Measurements from ENCODE around the gene BYSL. TPM values are rescaled to one million over a fixed set of nuclear protein-coding genes. Genes with fewer than 3 reads are reported as not detected.

The BYSL gene
- total and polyA plus RNA-seq, 4 donors: 8.4 to 24.7 (median 16.7) TPM

DNA sequence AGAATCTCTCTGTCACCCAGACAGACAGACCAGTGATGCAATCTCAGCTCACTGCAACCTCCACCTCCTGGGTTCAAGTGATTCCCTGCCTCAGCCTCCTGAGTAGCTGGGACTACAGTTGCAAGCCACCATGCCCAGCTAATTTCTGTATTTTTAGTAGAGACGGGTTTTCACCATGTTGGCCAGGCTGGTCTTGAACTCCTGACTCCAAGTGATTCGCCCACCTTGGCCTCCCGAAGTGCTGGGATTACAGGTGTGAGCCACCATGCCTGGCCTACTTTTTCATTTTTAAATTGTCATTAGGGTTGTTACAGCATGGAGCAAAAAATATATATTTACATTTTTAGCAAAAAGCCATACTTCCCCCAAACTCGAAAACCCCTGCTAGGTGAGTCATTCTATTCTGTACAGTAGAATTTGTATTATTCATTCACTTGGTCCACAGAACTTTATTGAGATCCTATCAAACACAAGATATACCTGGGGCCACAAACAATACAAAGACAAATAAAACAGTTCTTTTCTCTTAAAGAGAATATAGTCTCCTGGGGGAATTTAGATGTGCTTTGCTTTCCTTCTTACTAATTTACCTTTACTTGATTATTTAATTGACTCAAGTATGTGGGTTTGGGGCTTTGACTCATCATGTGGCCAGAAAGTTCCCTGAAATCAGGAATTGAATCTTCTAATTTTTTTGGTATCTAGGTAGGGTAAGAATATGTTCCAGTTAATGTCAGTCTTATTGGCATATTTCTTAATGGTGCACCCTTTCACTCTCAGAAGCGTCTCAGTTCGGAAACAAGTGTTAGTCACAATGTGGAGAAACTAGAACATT, 36.9 kb downstream of the BYSL start:
- no peak for DNase-seq (ENCODE audit: low read depth in 4 of 6, low spot score in 6 of 6)
- no peaks in the 10 kb centered on the region for H3K36me3 ChIP-seq (ENCODE audit: control insufficient read depth, insufficient read depth, low read length)
- no peaks in the 10 kb centered on the region for H3K27me3 ChIP-seq (ENCODE audit: control insufficient read depth, insufficient read depth, low read length)
- H3K9me3 ChIP-seq (ENCODE audit: control insufficient read depth, insufficient read depth, low read length): no peaks in the 10 kb centered on the region
- H3K27ac ChIP-seq (ENCODE audit: low read depth, low read length): no peak overlapping the region
- 100% methylated on average over 1 of the region's 6 CpGs for WGBS (ENCODE audit: insufficient coverage)
- no peak overlapping the region for H3K4me3 ChIP-seq (ENCODE audit: low read depth, low read length)
- no peaks in the 10 kb centered on the region for H3K4me1 ChIP-seq (ENCODE audit: control insufficient read depth, insufficient read depth, low read length)

DNA sequence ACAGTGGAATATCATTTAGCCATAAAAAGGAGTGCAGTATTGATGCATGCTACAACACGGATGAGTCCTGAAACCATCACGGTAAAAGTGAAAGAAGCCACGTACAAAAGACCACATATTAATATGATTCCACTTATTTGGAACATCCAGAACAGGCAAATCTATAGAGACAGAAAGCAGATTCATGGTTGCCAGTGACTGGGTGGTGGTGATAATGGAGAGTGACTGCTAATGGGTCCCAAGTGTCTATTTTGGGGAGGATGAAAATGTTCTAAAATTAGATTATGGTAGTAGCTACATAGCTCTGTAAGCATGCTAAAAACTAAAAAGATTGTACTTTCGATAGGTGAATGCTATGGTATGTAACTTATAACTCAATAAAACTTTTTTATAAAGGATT, 38.7 kb downstream of the BYSL start:
- Histone ChIP-seq H3K4me1 (ENCODE audit: control insufficient read depth, insufficient read depth, low read length) (no peaks in the 10 kb centered on the region), H3K9me3 (ENCODE audit: control insufficient read depth, insufficient read depth, low read length) (no peaks in the 10 kb centered on the region), H3K4me3 (ENCODE audit: low read depth, low read length) (no peak overlapping the region), H3K36me3 (ENCODE audit: control insufficient read depth, insufficient read depth, low read length) (no peaks in the 10 kb centered on the region), H3K27ac (ENCODE audit: low read depth, low read length) (no peak overlapping the region), H3K27me3 (ENCODE audit: control insufficient read depth, insufficient read depth, low read length) (no peaks in the 10 kb centered on the region)
- DNase-seq (ENCODE audit: low read depth in 4 of 6, low spot score in 6 of 6): no peak
- no CpG with 5 or more reads among the region's 4 CpGs for WGBS (ENCODE audit: insufficient coverage)

DNA sequence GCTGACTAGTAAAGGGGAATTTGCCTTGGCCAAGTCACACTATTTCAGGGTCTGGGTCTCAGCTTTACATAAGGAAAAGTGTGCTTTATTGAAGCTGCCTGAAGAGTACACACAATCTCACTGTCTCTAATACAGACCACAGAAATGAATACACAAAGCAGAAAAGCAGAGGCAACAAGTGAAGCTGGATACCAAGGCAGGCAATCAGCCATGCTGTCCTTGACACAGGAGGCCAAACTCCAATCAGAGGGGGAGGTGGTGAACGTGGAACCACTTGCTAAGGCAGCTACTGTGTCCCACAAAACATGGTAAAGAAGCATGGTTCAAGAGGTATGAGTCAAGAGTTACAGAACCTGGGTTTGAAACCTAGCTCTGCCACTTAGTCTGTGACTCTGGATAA, 42.1 kb downstream of the BYSL start:
- no peak for DNase-seq (ENCODE audit: low read depth in 4 of 6, low spot score in 6 of 6)
- WGBS (ENCODE audit: insufficient coverage): 56% methylated on average over 1 of the region's 1 CpG
- Histone ChIP-seq H3K27me3 (ENCODE audit: control insufficient read depth, insufficient read depth, low read length) (no peaks in the 10 kb centered on the region), H3K4me1 (ENCODE audit: control insufficient read depth, insufficient read depth, low read length) (no peaks in the 10 kb centered on the region), H3K4me3 (ENCODE audit: low read depth, low read length) (no peak overlapping the region), H3K36me3 (ENCODE audit: control insufficient read depth, insufficient read depth, low read length) (no peaks in the 10 kb centered on the region), H3K27ac (ENCODE audit: low read depth, low read length) (no peak overlapping the region), H3K9me3 (ENCODE audit: control insufficient read depth, insufficient read depth, low read length) (no peaks in the 10 kb centered on the region)

DNA sequence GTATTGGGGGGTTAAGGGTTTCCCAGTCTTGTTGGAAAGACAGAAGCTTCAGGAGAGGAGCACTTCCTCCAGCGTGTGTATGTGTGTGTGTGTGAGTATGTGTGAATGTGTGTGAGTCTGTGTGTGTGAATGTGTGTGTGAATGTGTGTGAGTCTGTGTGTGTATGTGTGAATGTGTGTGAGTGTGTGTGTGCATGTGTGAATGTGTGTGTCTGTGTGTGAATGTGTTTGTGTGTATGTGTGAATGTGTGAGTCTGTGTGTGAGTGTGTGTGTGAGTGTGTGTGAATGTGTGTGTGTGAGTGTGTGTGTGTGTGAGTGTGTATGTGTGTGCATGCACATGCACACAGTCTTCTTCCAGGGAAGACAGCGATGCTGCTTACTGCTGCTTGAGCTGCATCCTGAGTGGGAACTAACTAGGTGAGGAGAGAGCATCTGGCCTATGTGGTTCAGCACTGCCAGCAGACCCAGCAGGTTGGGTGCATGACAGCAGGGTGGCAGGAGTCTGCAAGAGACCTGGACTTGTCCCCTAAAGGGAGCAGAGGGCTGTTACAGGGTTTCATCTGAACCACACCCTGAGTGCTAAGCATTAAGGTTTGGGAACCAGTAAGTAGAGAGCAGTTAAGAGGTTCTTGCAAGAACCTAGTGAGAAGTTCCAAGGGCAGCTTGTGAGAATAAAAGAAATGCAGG, 43.0 kb downstream of the BYSL start:
- no peak for DNase-seq (ENCODE audit: low read depth in 4 of 6, low spot score in 6 of 6)
- Histone ChIP-seq H3K4me1 (ENCODE audit: control insufficient read depth, insufficient read depth, low read length) (no peaks in the 10 kb centered on the region), H3K36me3 (ENCODE audit: control insufficient read depth, insufficient read depth, low read length) (no peaks in the 10 kb centered on the region), H3K27me3 (ENCODE audit: control insufficient read depth, insufficient read depth, low read length) (no peaks in the 10 kb centered on the region), H3K4me3 (ENCODE audit: low read depth, low read length) (no peak overlapping the region), H3K9me3 (ENCODE audit: control insufficient read depth, insufficient read depth, low read length) (no peaks in the 10 kb centered on the region), H3K27ac (ENCODE audit: low read depth, low read length) (no peak overlapping the region)
- WGBS (ENCODE audit: insufficient coverage): 89% methylated on average over 2 of the region's 2 CpGs

DNA sequence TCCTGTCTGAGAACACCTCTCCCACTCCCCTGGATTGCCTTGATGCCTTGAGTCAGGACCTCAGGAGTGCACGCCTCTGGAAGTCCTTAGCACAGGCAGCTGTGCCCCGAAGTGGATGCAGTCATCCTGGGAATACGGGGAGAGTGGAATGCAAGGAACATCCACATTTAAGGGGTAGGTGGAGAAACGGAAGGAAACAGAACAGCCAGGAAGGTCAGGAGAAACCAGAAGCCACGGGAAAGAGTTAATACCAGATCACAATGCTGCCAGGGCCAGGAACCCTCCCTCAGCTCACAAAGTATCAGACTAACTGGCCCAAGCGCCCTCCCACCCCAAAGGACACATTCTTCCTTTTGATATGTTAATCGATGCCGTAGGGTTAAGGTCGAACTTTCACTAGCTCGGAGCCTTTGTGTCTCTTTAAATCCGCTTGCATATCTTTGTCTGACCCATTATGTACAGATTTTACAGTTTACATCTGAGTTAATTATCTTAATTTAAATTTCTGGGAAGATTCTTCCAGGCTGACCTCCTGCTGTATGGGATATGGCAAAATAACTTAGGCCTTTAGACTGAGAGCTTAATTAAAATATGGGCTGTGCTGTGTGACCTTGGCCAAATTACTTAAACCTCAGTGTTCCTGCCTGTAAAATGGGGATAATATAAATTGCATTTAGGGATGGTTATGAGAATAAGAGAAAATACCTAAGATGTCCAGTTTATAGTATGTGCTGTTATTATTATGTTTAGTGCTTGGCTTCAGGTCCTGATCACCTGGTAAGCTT, 44.3 kb downstream of the BYSL start:
- DNase-seq (ENCODE audit: low read depth in 4 of 6, low spot score in 6 of 6): no peak
- H3K36me3 ChIP-seq (ENCODE audit: control insufficient read depth, insufficient read depth, low read length): no peaks in the 10 kb centered on the region
- WGBS (ENCODE audit: insufficient coverage): 23% methylated on average over 4 of the region's 11 CpGs
- no peak overlapping the region for H3K4me3 ChIP-seq (ENCODE audit: low read depth, low read length)
- no peak overlapping the region for H3K27ac ChIP-seq (ENCODE audit: low read depth, low read length)
- H3K27me3 ChIP-seq (ENCODE audit: control insufficient read depth, insufficient read depth, low read length): no peaks in the 10 kb centered on the region
- H3K9me3 ChIP-seq (ENCODE audit: control insufficient read depth, insufficient read depth, low read length): no peaks in the 10 kb centered on the region
- no peaks in the 10 kb centered on the region for H3K4me1 ChIP-seq (ENCODE audit: control insufficient read depth, insufficient read depth, low read length)

DNA sequence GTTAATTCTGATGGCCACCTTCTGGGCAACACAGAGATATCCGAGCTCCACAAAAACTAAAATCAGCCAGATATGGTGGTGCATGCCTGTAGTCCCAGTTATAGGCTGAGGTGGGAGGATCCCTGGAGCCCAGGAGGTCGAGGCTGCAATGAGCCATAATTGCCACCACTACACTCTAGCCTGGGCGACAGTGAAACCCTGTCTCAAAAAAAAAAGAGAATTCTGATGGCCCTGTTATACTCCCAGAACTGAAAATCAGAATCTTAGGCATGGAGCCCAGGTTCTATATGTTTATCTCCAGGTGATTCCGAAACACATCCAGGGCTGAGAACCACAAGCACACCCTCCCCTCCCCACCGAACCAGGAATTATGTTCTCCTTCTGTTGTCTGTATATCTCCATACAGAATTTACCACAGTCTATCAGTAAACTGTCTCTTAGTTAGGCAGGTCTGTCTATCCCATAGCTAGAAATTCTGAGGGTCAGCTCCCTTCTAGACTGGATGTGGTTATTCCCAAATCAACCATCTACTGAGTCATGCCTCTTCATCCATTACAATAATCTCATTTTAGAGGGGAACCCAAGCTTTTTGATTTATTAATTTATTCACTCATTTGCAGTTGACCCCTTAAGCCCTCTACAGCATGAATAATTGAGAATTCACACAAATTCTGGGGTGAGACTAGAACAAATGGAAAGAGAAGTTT, 45.1 kb downstream of the BYSL start:
- H3K4me3 ChIP-seq (ENCODE audit: low read depth, low read length): no peak overlapping the region
- no peaks in the 10 kb centered on the region for H3K9me3 ChIP-seq (ENCODE audit: control insufficient read depth, insufficient read depth, low read length)
- no peak for DNase-seq (ENCODE audit: low read depth in 4 of 6, low spot score in 6 of 6)
- H3K4me1 ChIP-seq (ENCODE audit: control insufficient read depth, insufficient read depth, low read length): no peaks in the 10 kb centered on the region
- no peaks in the 10 kb centered on the region for H3K36me3 ChIP-seq (ENCODE audit: control insufficient read depth, insufficient read depth, low read length)
- 59% methylated on average over 3 of the region's 5 CpGs for WGBS (ENCODE audit: insufficient coverage)
- no peaks in the 10 kb centered on the region for H3K27me3 ChIP-seq (ENCODE audit: control insufficient read depth, insufficient read depth, low read length)
- no peak overlapping the region for H3K27ac ChIP-seq (ENCODE audit: low read depth, low read length)

DNA sequence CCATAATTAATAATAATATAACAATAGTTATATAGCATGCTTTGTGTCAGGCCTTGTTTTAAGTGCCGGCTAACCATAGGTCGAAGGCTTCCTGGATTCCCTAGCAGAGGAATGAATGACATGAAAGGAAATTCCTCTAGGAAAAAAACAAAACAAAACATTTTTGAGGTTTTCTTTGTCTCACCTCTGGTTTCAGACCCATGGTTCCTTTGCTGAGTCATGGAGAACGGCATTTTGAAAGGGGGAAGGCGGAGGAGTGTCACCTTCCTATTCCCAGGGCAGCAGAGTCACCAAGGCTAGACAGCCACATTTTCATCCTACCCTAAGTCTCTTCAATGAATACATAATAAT, 45.6 kb downstream of the BYSL start:
- H3K4me3 ChIP-seq (ENCODE audit: low read depth, low read length): no peak overlapping the region
- WGBS (ENCODE audit: insufficient coverage): no CpG with 5 or more reads among the region's 4 CpGs
- no peak overlapping the region for H3K27ac ChIP-seq (ENCODE audit: low read depth, low read length)
- no peaks in the 10 kb centered on the region for H3K27me3 ChIP-seq (ENCODE audit: control insufficient read depth, insufficient read depth, low read length)
- no peaks in the 10 kb centered on the region for H3K4me1 ChIP-seq (ENCODE audit: control insufficient read depth, insufficient read depth, low read length)
- no peaks in the 10 kb centered on the region for H3K9me3 ChIP-seq (ENCODE audit: control insufficient read depth, insufficient read depth, low read length)
- no peaks in the 10 kb centered on the region for H3K36me3 ChIP-seq (ENCODE audit: control insufficient read depth, insufficient read depth, low read length)
- no peak for DNase-seq (ENCODE audit: low read depth in 4 of 6, low spot score in 6 of 6)

DNA sequence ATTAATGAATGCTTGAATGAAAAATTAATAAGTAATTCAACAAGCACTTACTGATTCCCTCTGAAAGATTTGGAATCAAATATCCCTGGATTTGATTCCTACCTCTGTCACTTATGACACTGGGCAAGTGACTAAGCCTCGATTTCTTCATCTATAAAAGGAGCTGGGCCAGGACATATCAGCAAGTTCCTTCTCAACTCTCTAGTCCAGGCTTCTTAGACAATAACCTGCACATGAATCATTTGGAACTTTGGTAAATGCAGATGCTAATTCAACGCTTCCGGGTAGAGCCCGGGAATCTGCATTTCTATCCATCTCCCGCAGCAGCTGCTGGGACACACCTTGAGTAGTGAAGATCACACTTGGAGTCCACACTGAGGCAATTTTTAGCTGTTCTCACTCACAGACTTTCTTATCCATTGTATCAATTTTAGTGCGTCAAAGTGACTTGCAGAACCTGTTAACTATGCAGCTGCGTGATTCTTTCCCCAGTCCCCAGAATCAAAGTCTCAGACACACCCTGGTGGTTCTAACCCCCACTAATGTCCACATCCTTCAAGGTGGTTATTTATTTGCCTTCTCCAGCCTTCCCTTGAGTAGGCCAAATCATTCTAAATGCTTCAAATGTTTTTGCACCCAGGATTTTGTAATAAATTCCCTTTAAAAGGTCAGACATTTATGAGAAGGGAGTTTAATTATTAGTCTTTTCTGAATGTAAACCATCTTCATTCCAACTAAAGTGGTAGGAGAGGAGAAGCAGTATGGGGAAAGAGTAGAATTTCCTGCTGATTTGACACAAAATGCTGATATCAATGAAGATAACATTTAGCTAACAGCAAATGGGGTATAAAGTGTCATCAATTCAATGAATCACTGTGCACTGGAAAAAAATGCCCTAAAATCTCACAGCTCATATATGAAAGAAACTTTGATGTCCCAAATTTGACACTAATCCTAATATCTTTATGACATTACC, 46.3 kb downstream of the BYSL start:
- H3K4me3 ChIP-seq (ENCODE audit: low read depth, low read length): no peak overlapping the region
- no peaks in the 10 kb centered on the region for H3K36me3 ChIP-seq (ENCODE audit: control insufficient read depth, insufficient read depth, low read length)
- 59% methylated on average over 4 of the region's 7 CpGs for WGBS (ENCODE audit: insufficient coverage)
- H3K27me3 ChIP-seq (ENCODE audit: control insufficient read depth, insufficient read depth, low read length): no peaks in the 10 kb centered on the region
- H3K27ac ChIP-seq (ENCODE audit: low read depth, low read length): no peak overlapping the region
- no peak for DNase-seq (ENCODE audit: low read depth in 4 of 6, low spot score in 6 of 6)
- no peaks in the 10 kb centered on the region for H3K4me1 ChIP-seq (ENCODE audit: control insufficient read depth, insufficient read depth, low read length)
- H3K9me3 ChIP-seq (ENCODE audit: control insufficient read depth, insufficient read depth, low read length): no peaks in the 10 kb centered on the region
